ENCODE data around the gene NUDT3. TPM values are rescaled to one million over a fixed set of nuclear protein-coding genes. Genes with fewer than 3 reads are reported as not detected.
"Not testable (repeated sequence)": the region's sequence is repeated elsewhere in the genome, so short reads cannot be mapped to it uniquely, and the experiment has no call there.

The NUDT3 gene
- total RNA-seq: 20.4 and 37.1 TPM in 2 replicates

DNA sequence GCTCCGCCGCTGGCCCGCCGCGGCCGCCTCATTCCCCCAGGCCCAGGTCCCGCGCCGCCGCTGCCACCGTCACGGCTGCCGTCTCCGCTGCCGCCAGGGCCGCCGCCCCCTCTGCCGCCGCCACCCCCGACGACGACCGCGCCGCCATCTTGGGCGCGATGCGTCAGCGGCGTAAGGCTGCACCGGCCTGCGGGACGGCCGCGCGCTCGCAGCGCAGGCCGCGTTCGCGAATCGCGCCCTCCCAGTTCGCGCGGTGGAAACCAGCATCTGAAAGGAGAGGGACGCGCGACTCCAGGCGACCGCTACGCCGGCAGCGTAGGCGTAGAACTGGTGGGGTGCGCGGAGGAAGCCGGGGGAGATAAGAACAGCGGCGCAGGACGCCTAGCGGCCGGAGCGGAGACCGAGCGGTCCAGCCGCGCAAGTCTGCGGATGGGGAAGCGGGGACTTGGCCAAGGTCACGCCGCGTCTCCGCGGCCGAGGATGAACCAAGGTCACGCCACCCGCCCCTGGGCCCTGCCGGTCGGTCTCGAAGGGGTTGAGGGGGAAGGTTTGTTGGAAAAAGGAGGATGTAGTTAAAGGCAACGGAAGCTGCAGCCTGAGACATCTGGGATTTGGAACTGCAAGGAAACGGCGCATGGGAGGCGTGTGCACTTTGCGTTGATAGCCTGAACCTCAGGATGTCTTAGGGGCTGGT, at the start of gene NUDT3:
Gene NUDT3 (minus strand): TSS at position 173 of the 694 bp plus-strand sequence. CDS start 307 bp downstream, outside the sequence.
- peak; percentile 69 for DNase-seq (ENCODE audit: low read depth, low spot score)

DNA sequence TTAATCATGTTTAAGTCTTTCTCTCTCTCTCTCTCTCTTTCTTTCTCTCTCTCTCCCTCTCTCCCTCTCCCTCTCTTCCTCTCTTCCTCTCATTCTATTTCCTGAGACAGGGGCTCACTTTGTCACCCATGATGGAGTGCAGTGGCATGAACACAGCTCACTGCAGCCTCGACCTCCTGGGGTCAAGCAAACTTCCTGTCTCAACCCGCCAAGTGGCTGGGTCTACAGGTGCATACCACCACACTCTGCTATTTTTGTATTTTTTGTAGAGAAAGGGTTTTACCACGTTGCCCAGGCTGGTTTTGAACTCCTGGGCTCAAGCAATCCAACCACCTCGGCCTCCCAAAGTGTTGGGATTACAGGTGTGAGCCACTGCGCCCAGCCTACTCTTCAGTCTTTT, 49.1 kb upstream of the NUDT3 start:
- no peak for DNase-seq (ENCODE audit: low read depth, low spot score)

DNA sequence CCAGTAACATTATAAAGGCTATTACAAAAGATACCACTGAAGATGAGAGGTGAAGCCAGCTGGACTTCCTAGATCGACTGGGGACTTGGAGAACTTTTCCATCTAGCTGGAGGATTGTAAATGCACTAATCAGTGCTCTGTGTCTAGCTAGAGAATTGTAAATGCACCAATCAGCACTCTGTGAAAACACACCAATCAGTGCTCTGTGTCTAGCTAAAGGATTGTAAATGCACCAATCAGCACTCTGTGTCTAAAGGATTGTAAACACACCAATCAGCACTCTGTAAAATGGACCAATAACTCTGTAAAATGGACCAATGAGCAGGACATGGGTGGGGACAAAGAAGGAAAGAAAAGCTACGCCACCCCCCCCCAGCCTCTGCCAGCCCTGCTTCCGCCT, 47.0 kb upstream of the NUDT3 start:
- DNase-seq (ENCODE audit: low read depth, low spot score): no peak

DNA sequence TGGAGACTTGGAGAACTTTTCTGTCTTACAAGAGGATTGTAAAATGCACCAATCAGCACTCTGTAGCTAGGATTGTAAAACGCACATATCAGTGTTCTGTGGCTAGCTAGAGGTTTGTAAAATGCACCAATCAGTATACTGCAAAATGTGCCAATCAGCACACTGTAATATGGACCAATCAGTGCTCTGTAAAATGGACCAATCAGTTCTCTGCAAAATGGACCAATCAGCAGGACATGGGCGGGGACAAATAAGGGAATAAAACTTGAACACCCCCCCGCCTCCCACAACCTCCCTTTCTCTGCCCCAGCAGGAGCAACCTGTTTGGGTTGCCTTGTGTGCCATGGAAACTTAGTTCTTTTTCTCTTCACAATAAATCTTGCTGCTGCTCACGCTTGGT, 46.2 kb upstream of the NUDT3 start:
- no peak for DNase-seq (ENCODE audit: low read depth, low spot score)

DNA sequence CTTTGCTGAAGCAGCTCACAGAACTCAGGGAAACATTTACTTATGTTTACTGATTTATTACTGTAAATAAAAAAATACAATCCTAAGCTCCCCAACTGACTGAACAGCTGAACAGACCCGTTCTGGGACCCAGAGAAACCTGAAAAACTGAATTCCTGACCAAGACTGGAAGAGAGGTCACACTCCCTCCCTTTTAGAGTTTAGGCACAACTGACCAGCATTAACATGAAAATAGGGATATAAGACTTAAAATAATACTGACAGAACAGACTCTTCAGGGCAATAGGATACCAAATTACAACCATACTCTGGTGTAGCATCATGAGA, 45.1 kb upstream of the NUDT3 start:
- no peak for DNase-seq (ENCODE audit: low read depth, low spot score)

DNA sequence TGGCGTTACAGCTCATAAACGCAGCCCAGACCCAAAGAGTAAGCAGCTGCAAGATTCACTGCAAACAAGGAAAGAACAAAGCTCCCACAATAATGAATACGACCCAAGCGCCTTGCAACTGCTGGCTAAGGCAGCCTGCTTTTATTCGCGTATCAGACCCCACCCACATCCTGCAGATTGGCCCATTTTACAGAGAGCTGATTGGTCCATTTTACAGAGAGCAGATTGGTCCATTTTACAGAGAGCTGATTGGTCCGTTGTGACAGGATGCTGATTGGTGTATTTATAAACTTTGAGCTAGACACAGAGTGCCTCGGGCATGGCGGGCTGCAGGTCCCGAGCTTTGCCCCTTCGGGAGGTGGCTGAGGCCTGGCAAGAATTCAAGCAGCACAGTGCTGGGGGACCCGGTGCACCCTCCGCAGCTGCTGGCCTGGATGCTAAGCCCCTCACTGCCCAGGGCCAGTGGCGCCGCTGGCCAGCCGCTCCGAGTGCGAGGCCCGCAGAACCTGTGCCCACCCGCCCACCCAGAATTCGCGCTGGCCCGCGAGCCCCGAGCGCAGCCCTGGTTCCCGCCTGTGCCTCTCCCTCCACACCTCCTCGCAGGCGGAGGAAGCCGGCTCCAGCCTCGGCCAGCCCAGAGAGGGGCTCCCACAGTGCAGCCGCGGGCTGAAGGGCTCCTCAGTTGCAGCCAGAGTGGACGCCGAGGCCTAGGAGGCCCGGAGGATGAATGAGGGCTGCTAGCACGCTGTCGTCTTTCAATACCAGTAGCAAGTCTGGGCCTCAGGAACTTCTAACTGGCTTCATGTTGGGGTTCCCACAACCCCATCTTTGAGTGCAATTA, 44.6 kb upstream of the NUDT3 start:
- DNase-seq (ENCODE audit: low read depth, low spot score): no peak

DNA sequence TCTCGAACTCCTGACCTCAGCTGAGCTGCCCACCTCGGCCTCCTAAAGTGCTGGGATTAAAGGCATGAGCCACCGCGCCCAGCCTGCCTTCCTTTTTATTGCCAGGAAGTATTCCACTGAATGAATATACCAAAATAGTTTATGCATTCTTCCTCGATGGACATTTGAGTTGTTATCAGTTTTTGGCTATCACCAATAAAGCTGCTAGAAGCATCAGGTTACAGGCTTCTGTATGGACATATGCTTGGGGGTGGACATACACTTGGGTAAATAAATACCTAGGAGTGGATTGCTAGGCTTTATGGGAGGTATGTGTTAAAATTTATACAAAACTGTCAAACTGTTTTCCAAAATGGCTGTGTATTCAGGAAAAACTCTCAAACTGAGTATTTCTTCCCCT, 43.4 kb upstream of the NUDT3 start:
- DNase-seq (ENCODE audit: low read depth, low spot score): no peak

DNA sequence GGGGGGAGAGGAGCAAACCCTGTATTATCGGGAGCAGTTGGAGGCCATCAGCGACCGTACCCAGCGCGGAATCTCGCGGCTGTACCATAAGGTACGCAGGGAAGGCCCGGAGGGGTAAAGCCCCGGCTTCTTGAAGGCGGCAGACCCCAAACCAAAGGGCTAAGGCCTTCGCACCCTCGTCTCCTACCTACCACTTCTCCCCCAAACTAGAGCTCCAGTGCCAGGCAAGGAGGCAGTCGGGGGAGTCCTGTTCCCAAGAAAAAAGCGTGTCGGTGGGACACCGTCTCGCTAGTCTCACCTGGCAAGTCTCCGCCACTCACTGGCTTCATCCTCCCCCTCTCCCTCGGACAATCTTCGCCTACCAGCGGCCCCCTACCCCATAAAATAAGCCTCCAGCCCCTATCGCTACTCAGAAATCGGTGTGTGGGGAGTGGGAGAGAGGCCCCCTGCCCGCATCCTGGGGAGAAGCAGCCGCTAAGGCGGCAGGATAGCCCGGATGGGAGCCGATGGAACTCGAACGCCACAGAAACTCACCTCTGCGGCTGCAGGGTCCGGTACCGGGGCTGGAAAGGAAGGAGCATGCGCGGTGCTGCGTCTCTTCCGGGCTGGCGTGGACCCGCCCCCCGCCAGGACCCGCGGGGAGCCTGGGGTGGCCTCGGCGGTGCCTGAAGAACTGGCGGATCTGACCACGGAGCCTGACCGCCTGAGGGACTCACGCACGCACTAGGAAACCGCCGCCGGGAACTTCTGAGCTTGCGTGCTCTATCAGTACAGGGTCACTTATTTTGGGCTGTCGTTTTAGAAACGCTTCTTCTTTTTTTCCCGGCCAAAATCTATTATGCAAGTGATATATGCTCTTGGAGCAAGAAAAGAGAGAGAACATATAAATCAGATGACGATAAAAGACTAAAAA, 33.3 kb upstream of the NUDT3 start, which contains the start of gene RPS10:
Gene RPS10 (minus strand): TSS at position 572 of the 913 bp plus-strand sequence. CDS start 848 bp downstream, outside the sequence.
- peak; percentile 67 for DNase-seq (ENCODE audit: low read depth, low spot score)

DNA sequence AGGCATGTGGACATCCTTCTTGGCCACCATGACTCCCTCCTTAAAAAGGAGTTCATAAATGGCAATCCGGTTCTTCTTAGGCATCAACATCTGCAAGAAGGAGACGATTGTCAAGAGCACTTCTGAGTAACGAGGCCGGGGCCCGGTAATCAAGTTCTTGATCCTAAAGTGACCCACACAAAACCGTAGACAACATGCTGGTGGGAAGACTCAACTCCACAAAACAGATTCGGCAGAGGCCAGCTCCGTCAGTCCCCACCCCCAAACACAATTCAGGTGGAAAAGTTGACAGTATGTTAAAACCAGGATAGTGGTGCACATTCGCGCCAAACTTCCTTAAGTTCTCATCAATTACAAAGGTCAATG, 32.6 kb upstream of the NUDT3 start:
- DNase-seq (ENCODE audit: low read depth, low spot score): no peak

DNA sequence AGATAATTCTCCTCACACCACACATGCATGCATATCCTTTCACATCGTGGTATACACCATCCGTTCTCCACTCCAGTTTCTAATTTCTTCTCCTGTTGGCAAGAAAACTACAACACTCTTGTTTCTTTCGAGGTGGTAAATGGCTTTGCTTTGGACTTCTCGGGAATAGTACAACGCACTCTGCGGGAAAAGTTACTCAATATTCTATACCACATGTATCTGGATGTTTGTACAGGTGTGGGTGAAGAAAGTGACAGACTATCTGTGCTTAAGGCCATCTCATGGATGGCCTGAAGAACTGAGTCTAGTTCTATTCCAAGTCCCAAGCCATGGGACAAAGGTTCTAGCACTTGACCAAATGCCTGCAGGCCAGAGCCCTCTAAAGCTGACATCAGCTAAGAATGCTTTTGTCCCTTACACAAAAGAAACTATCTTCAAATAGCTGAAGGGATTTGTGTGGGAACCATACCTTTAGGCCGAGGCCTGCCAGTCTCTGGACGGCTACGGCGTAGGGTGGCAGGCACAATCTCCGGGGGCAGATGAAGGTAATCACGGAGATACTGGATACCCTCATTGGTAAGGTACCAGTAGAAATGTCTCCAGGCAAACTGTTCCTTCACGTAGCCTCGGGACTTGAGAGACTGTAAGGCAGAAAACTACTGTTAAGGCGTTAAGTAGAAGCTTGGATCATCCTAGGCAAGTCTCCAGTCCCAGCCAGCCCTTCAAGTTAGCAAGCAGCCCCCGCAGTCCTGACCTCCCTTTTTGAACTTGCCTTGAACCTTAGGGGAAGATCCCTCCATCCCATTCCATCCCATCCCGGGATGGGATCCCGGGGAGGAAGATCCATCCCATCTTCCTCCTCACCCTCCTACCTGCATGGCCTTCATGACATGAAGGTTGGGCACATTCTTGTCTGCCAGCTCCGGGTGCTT, 32.0 kb upstream of the NUDT3 start:
- DNase-seq (ENCODE audit: low read depth, low spot score): no peak

DNA sequence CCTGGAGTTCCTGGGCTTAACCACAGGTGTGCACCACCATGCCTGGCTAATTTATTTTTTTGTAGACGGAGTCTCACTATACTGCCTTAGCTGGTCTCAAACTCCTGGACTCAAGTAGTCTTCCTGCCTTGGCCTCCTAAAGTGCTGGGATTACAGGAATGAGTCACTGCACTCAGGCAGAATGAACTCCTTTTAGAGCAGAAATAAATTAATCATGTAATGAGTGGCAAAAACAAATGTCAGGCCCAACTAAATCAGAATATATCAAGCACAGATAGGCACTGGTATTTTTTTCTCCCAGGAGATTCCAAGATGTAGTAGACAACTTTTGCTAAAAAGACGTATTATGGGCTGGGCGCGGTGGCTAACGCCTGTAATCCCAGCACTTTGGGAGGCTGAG, 30.8 kb upstream of the NUDT3 start:
- no peak for DNase-seq (ENCODE audit: low read depth, low spot score)

DNA sequence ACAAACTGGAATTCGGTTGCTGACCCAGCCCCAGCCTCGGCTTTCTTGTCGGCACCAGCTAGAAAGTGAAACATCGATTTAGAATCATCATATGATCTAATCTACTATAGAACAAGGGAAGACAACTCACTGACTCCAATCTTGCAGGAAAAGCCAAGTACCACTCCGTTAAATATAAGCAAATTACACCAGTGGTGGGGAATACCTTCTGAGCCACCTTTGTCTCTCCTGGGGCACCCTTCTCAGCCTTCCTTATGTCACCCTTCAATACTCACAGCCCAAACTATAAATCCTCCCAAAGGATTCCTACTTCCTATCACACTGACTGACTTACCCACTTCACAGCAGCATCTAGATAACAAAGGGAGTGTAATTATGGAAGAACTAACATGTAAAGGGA, 25.9 kb upstream of the NUDT3 start:
- DNase-seq (ENCODE audit: low read depth, low spot score): no peak

DNA sequence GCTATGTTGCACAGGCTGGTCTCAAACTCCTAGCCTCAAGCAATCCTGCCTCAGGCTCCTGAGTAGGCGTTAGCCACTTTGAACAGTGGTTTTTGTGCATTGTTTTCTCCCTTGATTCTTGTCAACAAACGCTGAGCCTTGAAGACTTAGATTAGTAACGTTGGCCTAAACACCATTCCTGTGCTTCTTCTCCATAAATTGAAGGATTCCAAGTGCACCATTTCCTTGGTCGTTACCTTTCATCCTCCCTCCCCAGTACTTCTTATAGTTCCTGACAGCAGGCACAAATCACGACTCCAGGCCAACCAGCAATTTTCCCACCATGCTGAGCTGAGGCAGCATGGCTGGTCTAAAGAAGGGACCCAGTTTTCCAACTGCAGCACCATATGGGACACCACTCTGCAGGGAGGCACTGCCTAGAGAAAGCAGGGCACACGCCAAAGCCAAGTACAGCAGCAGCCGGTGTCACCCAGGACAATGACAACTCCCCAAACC, 24.5 kb upstream of the NUDT3 start:
- no peak for DNase-seq (ENCODE audit: low read depth, low spot score)

DNA sequence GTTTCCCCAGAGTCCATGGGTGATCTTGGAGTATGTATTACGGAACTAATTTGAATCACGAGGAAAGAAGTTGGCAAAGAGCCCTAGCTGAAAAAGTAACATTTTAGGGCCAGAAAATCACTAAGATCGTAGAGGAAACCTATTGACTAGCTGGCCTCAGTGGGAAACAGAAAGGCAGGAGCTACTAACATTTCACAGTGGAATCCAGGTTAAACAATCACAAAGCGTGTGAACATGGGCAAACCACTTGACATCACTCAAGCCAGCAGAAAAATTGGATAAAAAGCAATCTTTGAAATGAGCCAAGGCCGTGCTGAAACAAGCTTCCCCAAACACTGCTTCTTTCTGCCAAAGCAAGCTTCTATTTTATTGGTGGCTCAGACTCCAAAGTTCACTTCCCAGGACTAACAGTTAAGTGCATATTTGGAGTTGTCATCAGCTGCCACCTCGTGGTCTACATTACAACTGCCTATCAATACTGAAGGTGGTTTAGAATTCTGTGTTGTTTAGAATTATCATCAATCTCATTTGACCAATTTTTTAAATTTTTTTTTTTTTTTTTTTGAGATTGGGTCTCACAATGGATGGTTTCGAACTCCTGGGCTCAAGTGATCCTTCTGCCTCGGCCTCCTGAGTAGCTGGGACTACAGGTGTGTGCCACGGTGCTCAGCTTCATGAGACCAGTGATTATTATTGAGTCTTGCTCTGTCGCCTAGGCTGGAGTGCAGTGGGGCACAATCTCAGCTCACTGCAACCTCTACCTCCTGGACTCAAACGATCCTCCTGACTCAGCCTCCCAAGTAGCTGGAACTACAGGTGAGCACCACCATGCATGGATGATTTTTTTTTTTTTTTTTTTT, 22.8 kb upstream of the NUDT3 start:
- DNase-seq (ENCODE audit: low read depth, low spot score): peak; percentile 60

DNA sequence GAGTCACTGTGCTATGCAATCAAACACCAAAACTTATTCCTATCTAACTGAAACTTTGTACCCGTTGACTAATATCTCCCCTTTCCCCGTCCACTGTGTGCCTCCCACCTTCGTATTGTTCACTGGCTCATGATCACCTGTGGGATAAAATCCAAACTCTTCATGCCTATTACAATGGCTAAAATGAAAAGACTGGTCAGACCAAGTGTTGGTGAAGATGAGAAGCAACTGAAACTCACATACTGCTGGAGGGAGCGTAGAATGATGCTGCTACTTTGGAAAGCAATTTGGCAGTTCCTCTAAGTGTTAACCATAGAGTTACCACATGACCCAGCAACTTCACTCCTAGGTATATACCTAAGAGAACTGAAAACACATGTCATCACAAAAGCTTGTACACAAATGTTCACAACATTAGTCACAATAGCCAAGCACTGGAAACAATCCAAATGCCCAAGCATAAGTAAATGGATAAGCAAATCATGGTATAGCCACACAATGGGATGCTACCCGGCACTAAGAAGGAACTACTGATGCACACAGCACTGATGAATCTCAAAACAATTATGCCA, 20.3 kb upstream of the NUDT3 start:
- DNase-seq (ENCODE audit: low read depth, low spot score): no peak

DNA sequence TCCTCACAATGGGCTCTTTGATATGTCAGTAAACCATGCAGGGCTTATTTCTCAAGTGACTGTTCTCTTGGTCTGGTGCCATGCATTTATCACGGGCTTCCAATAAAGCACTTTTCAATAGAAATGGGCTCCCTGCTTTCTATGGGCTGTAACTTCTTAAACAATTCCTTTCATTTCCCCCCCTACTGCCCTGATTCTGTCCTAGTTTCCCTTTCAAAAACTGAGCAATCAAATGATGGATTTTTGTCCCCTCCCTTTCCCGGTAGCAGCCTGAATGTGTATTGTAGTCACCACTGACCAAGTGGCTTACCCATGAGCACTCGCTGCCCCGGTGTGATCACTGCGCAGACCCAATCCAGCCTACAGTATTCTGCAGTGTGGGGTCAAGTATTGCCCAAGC, 19.5 kb upstream of the NUDT3 start:
- DNase-seq (ENCODE audit: low read depth, low spot score): no peak

DNA sequence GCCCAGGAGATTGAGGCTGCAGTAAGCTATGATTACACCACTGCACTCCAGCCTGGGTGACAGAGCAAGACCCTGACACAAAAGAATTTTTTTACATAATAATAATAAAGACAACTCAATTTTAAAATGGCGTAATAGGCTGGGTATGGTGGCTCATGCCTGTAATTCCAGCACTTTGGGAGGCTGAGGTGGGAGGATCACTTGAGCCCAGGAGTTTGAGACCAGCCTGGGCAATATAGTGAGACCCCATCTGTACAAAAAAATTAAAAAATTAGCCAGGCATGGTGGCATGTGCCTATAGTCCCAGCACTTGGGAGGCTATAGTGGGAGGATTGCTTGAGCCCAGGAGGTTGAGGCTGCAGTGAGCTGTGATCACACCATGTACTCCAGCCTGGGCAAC, 15.4 kb upstream of the NUDT3 start:
- DNase-seq (ENCODE audit: low read depth, low spot score): not testable (repeated sequence)

DNA sequence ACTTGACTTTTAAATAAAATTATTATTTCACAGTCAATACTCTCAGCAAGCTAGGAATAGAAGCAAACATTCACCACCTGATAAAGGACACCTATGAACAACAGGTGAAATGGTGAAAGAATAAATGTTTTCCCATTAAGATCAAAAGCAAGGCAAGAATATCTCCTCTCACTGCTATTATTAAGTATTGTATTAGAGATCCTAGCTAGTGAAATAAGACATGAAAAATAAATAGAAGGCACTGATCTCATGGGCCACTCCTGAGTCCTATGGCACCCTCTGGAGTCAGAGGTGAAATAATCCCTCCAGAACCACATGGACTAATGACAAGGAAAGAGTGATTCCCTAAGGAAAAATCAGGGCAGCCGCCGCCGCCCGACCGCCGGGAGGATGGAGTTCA, 4.0 kb upstream of the NUDT3 start:
- no peak for DNase-seq (ENCODE audit: low read depth, low spot score)

DNA sequence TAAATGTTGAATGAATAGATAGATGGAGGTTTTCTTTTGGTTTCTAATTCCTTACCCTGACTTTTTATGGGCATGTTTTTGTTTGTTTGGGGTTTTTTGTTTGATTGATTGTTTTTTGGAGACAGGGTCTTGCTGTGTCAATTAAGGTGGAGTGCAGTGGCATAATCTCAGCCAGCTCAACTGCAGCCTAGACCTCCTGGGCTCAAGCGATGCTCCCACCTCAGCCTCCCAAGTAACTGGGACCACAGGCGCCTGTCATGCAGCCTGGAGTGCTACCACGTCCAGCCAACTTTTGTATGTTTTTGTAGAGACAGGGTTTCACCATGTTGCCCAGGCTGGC, 1.5 kb upstream of the NUDT3 start:
- no peak for DNase-seq (ENCODE audit: low read depth, low spot score)
